ENCODE measurements around the gene ANXA8.
"Not testable (repeated sequence)": the region's sequence is repeated elsewhere in the genome, so short reads cannot be mapped to it uniquely, and the experiment has no call there.

The ANXA8 gene, protein sequence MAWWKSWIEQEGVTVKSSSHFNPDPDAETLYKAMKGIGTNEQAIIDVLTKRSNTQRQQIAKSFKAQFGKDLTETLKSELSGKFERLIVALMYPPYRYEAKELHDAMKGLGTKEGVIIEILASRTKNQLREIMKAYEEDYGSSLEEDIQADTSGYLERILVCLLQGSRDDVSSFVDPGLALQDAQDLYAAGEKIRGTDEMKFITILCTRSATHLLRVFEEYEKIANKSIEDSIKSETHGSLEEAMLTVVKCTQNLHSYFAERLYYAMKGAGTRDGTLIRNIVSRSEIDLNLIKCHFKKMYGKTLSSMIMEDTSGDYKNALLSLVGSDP

DNA sequence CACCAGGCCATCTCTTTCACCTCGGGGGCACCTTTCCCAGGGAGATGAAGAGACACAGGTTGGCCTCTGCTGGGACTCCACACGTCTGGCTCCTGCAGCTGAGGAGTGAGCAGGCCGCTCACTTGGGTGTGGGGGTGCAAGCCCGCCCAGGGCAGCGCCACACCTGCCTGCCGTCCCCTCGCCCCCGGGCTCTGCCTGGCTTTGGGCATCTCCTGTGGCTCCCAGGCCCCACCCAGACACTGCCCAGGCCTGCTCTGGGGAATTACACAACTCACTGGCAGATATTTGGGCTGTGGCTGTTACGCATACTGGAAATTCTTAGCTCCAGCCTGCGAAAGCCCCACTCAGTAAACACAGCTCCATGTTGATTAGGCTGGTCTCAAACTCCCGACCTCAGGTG lies at the start of gene ANXA8:
TSS of gene ANXA8 (minus strand) at position 193 of the 400 bp plus-strand sequence. CDS start at position 11, 182 bp downstream.
- DNase-seq (ENCODE audit: low spot score) = not testable (repeated sequence)

DNA sequence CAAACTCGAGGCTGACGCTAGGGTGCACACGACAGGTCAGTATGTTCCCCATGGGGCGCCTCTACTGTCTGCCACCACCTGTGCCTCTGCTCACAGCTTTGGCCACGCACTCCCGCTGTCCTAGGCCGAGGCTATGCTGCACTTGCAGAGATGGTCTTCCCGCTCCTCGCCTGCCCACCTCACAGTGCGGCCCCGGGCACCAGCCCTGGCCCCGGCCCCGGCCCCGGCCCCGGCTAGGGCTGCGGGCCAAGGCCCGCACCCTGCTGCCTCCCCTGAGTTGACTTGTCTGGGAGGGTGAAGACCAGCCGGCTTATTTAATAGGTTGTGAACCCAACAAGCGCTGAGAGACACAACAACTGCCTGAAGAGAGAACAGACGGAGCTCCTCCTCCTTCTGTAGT lies 39.6 kb upstream of the ANXA8 start, which contains the start of gene AGAP9:
TSS of gene AGAP9 (minus strand) at position 164 of the 400 bp plus-strand sequence. CDS start at position 52, 112 bp downstream.
- not testable (repeated sequence) for DNase-seq (ENCODE audit: low spot score)

DNA sequence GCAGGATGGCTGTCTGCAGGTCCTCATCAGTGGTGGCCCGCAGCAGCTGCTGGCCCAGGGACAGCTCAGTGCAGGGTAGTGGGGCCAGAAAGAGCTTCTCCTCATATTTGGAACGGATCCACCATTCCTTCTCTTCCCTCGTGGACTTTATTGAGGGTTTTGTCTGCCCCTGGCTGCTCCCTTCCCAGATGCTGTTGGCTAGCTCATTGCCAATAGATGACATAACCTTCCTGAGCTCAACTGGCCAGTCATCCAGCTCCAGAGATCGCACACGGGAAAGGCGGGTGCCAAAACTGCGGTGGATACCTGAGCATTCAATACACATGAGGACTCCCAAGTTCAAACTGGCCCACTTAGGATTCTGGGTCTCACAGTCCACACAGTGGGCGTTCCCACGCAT lies 18.4 kb upstream of the ANXA8 start:
- DNase-seq (ENCODE audit: low spot score) = not testable (repeated sequence)

DNA sequence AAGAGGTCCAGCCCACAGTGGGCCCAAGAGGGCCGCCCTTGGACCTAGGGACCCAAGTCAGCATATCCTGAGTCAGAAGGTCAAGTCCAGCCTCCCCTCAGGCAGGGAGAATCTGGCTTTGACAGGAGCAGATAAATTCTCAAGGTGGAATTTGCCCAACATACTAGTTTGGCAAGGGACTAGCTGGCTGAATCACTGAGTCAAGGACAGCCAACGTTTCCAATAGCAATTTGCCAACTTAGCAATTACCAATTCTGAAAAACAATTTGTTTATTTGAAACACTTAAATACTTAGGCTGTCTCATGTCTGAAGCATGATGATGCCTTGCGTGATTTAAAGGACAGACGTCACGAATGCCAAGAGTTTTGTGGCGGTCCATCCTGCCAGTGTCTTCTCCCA lies 10.3 kb upstream of the ANXA8 start:
- not testable (repeated sequence) for DNase-seq (ENCODE audit: low spot score)

DNA sequence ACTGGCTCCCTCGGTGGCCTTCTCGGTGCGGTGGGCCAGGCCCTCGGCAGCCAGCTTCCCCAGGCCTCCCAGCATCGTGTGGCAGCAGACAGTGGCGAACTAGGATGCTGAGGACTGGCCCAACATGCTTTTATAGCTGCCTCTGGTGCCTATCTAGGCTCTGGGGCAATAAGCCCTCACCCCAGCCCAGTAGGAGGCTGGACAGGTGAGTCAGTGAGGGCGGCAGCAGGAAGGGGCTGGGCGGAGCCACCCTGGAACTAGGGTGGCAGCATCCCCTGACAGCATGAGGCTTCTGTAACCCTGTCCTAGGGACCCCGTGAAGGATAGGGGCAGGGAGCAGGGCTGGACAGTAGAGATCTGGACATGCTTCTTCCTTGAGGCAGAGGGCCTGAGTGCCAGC lies 7.7 kb upstream of the ANXA8 start, which contains the start of gene FAM25G:
TSS of gene FAM25G (minus strand) at position 101 of the 400 bp plus-strand sequence. CDS start at position 75, 26 bp downstream.
- not testable (repeated sequence) for DNase-seq (ENCODE audit: low spot score)

DNA sequence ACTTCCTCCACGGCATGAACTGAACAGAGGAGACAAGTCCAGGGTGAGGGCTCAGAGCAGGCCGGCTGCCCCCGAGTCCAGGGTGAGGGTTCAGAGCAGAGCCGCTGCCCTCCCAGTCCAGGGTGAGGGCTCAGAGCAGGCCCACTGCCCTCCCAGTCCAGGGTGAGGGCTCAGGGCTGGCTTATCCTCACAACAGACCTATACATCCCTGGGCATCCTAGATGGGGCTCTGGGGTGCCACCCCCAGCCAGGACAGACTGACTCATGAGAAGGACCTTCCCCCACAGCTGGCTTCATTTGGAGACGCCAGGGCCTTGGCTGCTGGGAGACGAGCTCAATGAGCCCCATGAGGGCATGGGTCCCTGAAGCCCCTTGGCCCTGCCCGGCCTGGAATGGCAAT lies 5.7 kb upstream of the ANXA8 start:
- not testable (repeated sequence) for DNase-seq (ENCODE audit: low spot score)

DNA sequence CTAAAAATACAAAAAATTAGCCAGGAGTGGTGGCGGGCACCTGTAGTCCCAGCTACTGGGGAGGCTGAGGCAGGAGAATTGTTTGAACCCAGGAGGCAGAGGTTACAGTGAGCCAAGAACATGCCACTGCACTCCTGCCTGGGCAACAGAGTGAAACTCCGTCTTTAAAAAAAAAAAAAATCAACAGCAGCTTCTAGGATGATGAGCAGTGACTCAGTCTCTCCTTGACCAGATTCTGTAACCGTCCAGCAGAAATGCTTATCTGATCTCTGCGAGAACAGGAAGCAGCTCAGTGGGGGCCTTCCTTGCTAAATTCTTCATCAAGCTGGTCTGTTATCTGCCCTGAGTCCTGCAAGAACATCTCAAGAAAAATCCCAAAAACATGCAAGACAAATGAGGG lies 2.0 kb upstream of the ANXA8 start:
- DNase-seq (ENCODE audit: low spot score) = not testable (repeated sequence)

DNA sequence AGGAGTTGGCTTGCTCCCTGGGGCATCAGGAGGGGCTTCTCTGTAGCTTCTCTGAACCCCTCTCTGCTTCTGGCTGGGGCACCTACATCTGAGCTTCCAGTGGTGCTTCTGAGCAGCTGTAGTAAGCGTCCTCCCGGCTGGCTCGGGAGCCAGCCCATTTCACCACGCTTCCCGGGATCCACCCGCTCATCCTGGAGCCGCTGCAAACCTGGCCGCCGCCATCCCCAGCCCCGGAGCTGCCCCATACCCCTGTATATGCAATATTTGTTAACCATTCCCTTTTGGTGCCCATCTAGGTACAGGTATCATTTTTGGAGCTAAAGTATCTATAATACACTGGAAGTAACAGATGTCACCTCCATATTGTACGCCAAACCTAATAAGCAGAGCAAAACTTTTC lies 871 bp upstream of the ANXA8 start:
- DNase-seq (ENCODE audit: low spot score) = not testable (repeated sequence)

DNA sequence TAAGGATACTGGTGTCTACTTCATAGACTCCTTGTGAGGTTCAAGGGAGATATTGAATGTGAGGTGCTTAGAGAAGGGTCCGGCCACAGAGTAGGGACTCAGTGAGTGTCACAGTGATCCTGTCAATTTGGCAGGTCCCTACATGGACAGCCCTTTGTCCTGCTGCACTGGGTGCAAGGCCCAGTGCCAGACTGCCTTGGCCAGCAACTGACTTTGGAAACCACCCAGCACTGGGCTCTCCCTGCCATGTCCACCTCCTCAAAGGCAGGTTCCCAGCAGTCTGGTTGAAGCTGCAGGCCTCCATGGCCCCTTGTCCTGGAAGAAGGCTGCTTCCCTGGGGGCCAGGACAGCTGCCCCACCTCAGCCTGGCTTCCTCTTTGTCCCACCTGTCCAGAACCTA lies 1.5 kb downstream of the ANXA8 start:
- DNase-seq (ENCODE audit: low spot score) = not testable (repeated sequence)

DNA sequence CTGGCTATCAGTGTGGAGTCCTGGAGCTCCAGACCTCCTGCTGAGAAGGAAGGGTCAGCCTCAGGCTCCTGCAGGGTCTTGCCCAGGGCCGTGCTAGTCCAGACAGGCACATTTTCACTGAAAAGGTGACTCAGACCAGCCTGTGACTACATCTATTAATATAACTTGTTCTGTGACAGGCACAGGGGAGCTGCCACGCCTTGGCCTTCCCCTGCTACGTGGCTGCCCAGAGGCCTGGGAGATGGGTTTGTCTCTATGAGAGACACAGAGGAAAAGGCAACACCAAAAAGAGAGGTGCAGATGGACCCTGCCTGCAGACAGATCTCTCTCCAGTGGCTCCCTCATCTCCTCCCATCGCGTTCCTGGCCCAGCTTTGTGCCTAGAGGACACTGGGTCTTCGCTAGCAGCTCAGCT lies 2.1 kb downstream of the ANXA8 start:
- not testable (repeated sequence) for DNase-seq (ENCODE audit: low spot score)

DNA sequence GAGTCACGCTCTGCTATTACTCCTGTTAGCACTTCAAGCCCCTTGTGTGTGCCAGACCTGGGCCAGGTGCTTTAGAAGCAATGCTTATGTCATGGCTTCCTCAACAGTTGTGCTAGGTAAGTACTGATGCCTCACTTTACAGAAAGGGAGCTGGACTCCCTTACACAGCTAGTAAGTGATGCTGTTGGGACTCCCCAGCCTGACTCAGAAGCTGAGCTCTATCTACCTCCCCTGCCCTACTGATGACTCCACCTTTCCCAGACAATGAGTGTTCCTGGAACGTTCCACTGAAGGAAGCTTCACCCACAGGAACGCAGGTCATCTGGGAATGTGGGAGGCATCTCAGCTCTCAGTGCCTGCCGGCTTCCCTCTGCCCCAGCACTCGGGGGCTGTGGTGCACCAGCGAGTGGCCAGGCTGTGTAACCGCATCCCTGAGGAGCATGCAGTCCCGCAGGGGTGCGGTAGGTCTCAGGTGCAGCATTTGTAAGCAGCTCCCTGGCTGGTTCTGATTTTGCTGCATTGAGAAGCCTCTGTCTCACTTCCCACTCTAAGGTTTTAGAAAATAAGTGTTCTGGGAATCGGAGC lies 2.6 kb downstream of the ANXA8 start:
- not testable (repeated sequence) for DNase-seq (ENCODE audit: low spot score)

DNA sequence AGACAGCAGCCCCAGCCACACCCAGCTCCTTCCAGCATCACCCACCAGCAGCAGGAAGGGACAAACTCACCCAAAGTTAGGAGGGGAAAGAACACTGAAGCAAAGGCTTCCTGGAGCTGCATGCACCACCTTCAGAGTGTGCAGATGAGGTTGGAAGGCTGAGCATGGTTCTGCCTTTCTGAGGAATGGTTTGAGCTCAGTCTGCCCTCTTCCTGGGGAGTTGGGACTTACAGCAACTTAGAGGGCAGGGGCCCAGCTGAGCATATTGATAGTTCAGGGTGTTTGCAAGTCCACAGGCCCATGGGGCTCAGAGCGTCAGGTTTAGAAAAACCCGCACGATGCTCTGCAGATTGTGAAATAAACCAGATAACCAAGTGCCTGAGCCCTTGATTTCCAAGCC lies 3.8 kb downstream of the ANXA8 start:
- not testable (repeated sequence) for DNase-seq (ENCODE audit: low spot score)

DNA sequence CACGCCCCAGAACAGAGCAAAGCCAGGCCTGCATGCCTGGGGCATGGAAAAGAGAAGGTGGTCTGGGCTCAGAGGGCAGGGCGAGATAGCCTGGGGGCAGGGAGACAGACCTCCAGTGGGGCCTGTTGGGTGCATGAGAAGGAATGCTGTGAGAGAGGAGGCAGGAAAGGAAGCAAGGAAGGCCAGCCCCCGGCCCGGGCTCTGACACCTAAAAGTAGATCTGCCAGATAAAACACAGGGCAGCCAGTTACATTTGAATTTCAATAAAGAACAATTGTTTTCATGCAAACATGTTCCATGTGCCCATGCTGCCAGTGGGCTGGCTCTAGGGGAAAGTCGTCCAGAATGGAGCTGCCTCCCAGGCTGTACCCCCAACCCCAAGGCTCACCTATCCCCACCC lies 5.8 kb downstream of the ANXA8 start:
- not testable (repeated sequence) for DNase-seq (ENCODE audit: low spot score)

DNA sequence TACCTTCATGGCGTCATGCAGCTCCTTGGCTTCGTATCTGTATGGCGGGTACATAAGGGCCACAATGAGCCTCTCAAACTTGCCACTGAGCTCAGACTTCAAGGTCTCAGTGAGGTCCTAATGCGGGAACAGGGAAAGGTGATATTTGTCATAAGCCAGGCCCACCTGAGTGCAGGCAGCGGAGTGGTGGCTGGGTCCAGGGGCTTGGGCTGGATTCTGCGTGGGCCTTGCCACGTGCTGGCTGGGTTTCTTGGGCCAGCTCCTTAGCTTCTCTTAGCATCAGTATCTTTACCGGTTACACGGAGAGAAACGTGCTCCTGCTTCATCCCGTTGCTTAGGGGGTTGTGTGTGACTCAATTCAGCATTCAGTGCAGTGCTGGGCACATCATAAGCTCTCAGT lies 6.8 kb downstream of the ANXA8 start:
- DNase-seq (ENCODE audit: low spot score) = not testable (repeated sequence)

DNA sequence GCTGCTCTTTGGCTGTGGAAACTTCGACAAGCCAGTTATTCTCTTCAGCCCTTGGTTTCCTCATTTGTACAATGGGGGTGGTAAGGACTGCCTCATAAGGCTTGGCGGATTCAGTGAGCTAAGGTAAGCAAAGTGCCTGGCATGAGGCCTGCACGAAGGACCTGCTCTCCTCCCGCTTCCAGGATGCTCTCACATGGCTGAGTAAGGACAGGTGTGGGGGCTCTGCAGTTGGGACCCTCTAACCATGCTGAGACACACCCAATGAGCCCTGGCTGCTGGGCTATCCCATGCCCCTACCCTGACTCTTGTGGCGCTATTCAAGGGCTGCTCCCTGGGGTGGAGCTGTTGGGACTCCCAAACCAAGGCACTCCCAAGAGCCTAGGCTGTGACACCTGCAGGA lies 8.8 kb downstream of the ANXA8 start:
- DNase-seq (ENCODE audit: low spot score) = not testable (repeated sequence)

DNA sequence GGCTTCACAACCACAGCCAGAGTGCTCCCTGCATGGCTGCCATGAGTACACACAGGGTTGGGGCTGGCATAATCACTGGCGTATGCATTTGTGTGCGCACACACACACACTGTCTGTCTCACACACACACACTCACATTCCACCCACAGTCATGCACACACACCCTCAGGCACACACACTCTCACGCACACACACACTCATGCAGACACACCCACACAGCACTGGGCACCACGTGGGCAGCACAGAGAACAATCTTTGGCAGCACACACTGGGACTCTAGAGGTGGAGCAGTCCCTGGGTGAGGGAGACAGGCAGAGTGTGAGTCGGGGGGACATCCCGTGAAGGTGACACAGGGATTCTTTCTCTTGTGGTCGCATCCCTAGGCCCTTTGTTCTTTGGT lies 10.4 kb downstream of the ANXA8 start:
- not testable (repeated sequence) for DNase-seq (ENCODE audit: low spot score)

DNA sequence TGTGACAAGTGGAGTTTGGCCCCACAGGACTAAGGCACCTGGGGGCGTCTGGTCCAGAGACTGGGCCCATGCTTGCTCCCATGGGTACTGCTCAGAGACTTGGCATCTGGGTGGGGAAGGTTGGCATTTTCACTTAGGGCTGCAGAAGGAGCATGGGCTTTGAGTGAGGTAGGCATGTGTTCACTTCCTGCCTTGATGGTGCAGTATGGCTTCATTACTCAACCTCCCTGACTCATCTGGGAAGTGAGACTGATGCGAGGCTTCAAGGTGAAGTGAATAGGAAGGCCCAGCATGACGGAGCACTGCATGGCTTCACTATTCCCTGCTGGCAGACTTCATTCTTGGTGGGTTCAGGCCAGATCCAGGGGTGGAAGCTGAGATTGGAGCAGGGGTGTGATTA lies 11.3 kb downstream of the ANXA8 start:
- DNase-seq (ENCODE audit: low spot score) = not testable (repeated sequence)

DNA sequence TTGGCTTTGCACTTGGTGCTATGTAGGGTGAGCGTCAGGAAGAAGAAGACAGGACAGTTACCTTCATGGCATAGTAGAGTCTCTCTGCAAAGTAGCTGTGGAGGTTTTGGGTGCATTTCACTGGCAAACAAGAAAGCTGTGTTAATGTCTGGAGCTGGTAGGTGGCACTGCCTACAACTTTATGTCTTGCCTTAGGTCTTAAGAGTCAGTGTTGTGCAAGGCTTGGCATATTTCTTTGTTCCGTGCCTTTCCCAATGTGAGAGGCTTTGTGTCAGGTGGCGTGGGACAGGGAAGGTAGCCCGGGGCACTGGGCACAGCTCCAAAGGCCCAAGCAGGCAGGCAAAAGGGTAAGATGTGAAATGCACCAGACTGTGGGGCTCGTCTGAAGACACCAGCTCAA lies 11.8 kb downstream of the ANXA8 start:
- not testable (repeated sequence) for DNase-seq (ENCODE audit: low spot score)

DNA sequence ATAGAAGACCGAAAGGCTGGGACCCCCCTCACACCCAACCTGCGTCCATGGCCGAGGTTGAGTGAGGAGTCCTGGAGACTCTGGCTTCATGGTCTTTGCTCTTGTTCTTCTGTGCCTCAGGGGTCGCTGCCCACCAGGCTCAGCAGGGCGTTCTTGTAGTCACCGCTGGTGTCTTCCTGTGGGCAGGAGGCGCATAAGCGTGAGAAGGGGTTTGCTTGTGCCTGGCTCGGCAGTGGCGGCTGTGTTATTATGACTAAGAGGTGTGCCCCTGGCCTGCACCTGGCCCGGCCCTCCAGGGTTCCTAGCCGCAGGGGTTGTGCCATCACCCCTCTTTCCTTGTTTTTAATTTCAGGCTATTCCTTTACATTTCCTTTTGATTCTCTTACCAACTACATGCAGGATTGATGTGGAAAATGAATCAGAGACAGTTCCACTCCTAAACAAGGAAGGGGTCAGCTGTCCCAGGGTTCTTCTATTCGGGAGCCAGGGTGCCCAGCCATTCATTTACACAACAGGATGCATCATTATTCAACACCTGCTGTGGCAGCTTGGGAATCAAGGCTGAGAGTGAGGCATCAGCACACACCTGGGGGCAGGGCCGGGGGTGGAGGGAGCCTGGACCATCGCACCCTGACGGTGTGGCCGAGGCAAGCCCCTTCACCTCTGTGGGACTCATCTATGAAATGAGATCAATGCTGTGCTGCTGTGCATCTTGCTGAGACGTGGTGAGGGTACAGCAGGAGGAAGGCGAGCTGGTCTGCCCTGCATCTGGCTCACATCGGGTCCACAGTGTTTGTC lies 15.0 kb downstream of the ANXA8 start:
- not testable (repeated sequence) for DNase-seq (ENCODE audit: low spot score)

DNA sequence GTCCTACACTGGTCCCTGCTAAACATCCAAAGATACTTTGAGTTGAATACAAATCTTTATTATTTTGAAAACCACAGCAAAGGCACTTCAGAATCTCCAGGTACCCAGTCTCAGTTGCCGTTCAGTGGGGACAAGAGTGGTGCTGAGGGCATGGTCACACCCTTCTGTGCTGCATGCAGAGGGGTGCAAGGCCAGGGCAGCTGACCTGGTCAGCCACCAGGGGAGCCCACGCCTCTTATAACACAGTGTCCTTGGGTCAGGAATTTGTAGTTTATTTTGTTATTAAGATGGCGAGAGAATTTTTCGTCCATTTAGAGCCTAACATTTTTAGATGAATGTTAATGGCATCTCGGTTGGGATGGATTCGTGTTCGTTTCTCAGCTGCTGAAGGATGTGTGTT lies 16.0 kb downstream of the ANXA8 start:
- DNase-seq (ENCODE audit: low spot score) = not testable (repeated sequence)

DNA sequence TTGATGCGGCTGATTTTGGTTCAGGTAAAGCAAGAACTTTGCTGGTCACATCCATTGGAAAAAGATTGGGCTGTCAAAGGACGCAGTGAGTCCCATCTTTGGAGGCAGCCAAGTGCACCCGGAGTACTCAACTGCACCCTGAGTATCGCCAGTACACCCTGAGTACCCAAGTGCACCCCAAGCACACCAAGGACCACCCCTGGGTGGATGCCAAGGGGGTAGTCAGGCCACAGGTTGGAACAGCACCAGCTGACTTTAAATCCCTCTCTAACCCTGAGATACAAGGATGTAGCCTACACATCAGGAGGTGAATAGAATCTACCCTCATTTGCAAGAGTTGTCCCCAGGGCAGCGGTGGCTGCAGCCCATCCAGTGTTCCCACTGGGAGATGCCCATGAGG lies 16.5 kb downstream of the ANXA8 start:
- DNase-seq (ENCODE audit: low spot score) = not testable (repeated sequence)

DNA sequence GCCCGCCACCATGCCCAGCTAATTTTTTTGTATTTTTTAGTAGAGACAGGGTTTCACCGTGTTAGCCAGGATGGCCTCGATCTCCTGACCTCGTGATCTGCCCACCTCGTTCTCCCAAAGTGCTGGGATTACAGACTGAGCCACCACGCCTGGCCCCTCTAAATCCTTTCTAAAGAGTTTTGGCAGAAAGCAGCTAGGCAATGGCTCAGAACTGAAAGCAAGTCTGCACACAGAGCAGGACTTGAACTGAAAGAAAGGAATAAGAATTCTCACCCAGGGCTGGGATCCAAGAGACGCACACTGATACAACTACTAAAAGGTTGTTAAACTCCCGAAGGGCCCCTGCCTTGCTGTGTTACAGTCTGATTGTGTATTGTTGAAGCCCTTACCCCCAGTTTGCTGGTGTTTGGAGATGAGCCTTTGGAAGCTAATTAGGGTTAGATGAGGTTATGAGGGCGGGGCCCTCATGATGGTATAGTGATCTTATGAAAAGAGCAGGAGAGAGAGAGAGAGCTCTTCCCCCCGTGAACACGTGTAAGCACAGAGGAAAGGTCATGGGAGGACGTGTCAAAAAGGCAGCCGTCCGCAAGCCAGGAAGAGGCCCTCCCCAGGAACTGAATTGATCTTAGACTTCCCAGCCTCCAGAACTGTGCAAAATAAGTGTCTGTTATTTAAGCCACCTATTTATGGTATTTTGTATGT lies 18.5 kb downstream of the ANXA8 start:
- DNase-seq (ENCODE audit: low spot score) = not testable (repeated sequence)

Data from COLO829 (cell line).